ENCODE results near the gene RPS6KA5. TPM values are rescaled to one million over a fixed set of nuclear protein-coding genes. Genes with fewer than 3 reads are reported as not detected.

RPS6KA5 gene
- total and polyA plus RNA-seq, 9 of the 15 experiments (the other 6 are each of a cell fraction or from before 2014, with no cell fraction given): 0.88 to 7.7 (median 4.7) TPM

- POLR2A ChIA-PET: interaction anchor here (0.8 kb wide), 1 partner anchor 447 kb away, joined by 3 read pairs; no protein-coding TSS in a partner anchor
- TF ChIP-seq CBX2 (IDR thresholded peaks at IDR 0.05; ENCODE audit: insufficient read depth, low read length, poor library complexity, severe bottlenecking) (no peak), GABPB1 (CRISPR knock-in tag; IDR thresholded peaks at IDR 0.05) (no peak), ZNF41 (CRISPR knock-in tag; conservative IDR thresholded peaks at IDR 0.05) (no peak)
- TF ChIP-seq, protein P1, sequence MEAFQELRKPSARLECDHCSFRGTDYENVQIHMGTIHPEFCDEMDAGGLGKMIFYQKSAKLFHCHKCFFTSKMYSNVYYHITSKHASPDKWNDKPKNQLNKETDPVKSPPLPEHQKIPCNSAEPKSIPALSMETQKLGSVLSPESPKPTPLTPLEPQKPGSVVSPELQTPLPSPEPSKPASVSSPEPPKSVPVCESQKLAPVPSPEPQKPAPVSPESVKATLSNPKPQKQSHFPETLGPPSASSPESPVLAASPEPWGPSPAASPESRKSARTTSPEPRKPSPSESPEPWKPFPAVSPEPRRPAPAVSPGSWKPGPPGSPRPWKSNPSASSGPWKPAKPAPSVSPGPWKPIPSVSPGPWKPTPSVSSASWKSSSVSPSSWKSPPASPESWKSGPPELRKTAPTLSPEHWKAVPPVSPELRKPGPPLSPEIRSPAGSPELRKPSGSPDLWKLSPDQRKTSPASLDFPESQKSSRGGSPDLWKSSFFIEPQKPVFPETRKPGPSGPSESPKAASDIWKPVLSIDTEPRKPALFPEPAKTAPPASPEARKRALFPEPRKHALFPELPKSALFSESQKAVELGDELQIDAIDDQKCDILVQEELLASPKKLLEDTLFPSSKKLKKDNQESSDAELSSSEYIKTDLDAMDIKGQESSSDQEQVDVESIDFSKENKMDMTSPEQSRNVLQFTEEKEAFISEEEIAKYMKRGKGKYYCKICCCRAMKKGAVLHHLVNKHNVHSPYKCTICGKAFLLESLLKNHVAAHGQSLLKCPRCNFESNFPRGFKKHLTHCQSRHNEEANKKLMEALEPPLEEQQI (IDR thresholded peaks at IDR 0.05): no peak
- TF ChIP-seq, protein P2, sequence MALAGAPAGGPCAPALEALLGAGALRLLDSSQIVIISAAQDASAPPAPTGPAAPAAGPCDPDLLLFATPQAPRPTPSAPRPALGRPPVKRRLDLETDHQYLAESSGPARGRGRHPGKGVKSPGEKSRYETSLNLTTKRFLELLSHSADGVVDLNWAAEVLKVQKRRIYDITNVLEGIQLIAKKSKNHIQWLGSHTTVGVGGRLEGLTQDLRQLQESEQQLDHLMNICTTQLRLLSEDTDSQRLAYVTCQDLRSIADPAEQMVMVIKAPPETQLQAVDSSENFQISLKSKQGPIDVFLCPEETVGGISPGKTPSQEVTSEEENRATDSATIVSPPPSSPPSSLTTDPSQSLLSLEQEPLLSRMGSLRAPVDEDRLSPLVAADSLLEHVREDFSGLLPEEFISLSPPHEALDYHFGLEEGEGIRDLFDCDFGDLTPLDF (CRISPR knock-in tag; IDR thresholded peaks at IDR 0.05): no peak
Observed at GRCh38 chr14:90828642-90829487, 231.6 kb downstream of the RPS6KA5 start.

More at GRCh38 chr14:90828642-90829487, 231.6 kb downstream of the RPS6KA5 start:
- intact Hi-C loops (cut with micrococcal nuclease): no loop called here
- Histone ChIP-seq H4K20me1 (replicated peaks; ENCODE audit: control insufficient read depth, insufficient read depth, low read length) (no peaks in the 10 kb centered on the region), H3K79me2 (ENCODE audit: control insufficient read depth, insufficient read depth, low read length) (no peaks in the 10 kb centered on the region; the same call in 2 of the 3 replicates), H3K4me3 (no peak overlapping the region; the same call in 1 of the 2 replicates), H3K4me2 (ENCODE audit: insufficient read depth, low read length) (peak overlapping the region; percentile 68), H3K27me3 (ENCODE audit: control insufficient read depth in 2 of 2, insufficient read depth in 2 of 2, low read length in 2 of 2) (no peaks in the 10 kb centered on the region), H2AFZ (ENCODE audit: low read depth, low read length) (peak overlapping the region; percentile 95), H3K27ac (ENCODE audit: extremely low read depth, low read depth, low read length) (peak overlapping the region; percentile 76), H3K9ac (ENCODE audit: insufficient read depth in 1 of 2, low read depth in 2 of 2, low read length in 2 of 2) (peak overlapping the region; percentile 80 to 82), H3K9me1 (ENCODE audit: control insufficient read depth, insufficient read depth, low read length) (no peaks in the 10 kb centered on the region), H3K4me1 (replicated peaks in 1 of 2; ENCODE audit: control insufficient read depth in 2 of 2, insufficient read depth in 2 of 2, low read length in 2 of 2) (peaks cover 12 to 18% of the 10 kb centered on the region in 2 experiments), H3K9me3 (replicated peaks; ENCODE audit: control insufficient read depth, insufficient read depth, low read depth, low read length) (0 out of 2 replicates have a peak, but pooled peaks cover 3% of the 10 kb centered on the region), H3K36me3 (ENCODE audit: control insufficient read depth, insufficient read depth, low read length) (no peaks in the 10 kb centered on the region)
- peak; percentile 42 for FAIRE-seq
- 59% methylated on average over 15 of the region's 17 CpGs for WGBS (ENCODE audit: insufficient coverage, low coverage, missing lambda C conversion rate)
- in situ Hi-C loops (cut with MboI): no loop called here
- no peak for DNase-seq (ENCODE audit: extremely low read depth in 1 of 4, low spot score in 3 of 4)
- BruUV-seq (replicated peaks): TSS peak; percentile 99
- ATAC-seq: peak; percentile 14
- CTCF ChIA-PET (ENCODE audit: low intra/inter-chr PET ratio): no interaction called here
